ENCODE data around the gene DENR.

GRCh38 chr12:122807651-122808050 is 55.0 kb downstream of the DENR start:
- no peak for TF ChIP-seq CTCF (IDR thresholded peaks at IDR 0.05)
- TF ChIP-seq POLR2A (IDR thresholded peaks at IDR 0.05) = no peak
